GM12878 (cell line): ENCODE measurements around the gene ATP6V0D1. TPM values are rescaled to one million over a fixed set of nuclear protein-coding genes. Genes with fewer than 3 reads are reported as not detected.

Source experiments
- ATAC-seq: fragments of 200-7000 bp; cut with Tn5 transposase; 3 replicates; pipeline ENCODE4 v1.9.1; 2020; ENCODE audit warnings: mild to moderate bottlenecking, moderate library complexity
- BruUV-seq: library from RNA; stranded (reverse); fragments of 400-500 nt; replicated peaks from 2 replicates; lab custom pipeline; 2021; lab: Mats Ljungman, UMichigan
- CTCF ChIA-PET: fragments of 300-600 bp; sonication (Branson Sonifier 250); formaldehyde crosslinking; extraction: SDS; loops from one replicate; lab custom pipeline; 2021; ENCODE audit warnings: inconsistent platforms; lab: Yijun Ruan, JAX
- POLR2A ChIA-PET: fragments of 350-600 bp; formaldehyde crosslinking; extraction: SDS; loops from one replicate; lab custom pipeline; 2021; ENCODE audit warnings: inconsistent platforms; lab: Charles Lee
- RAD21 ChIA-PET: fragments of 300-600 bp; sonication (Branson Sonifier 250); formaldehyde crosslinking; loops from one replicate; lab custom pipeline; 2023; ENCODE audit warnings: antibody characterized with exemption; ENCODE audit not compliant: unreplicated experiment; lab: Charles Lee
- SMC1A ChIA-PET: fragments of 300-600 bp; sonication (Branson Sonifier 250); formaldehyde crosslinking; loops from one replicate; lab custom pipeline; 2023; ENCODE audit not compliant: unreplicated experiment, uncharacterized antibody; lab: Charles Lee
- DNase-seq: peaks from one replicate; pipeline ENCODE4 v3.0.0-alpha.2; 2011; ENCODE audit warnings: low read depth, low spot score
- FAIRE-seq: peaks from 3 replicates; lab custom pipeline; 2011; peaks lifted over from hg19 to GRCh38; lab: Jason Lieb, UNC
- H2AFZ ChIP-seq: 2 replicates; pipeline ENCODE4 v1.6.0; 2011; ENCODE audit warnings: low read depth, low read length, control low read depth; ENCODE audit not compliant: control insufficient read depth
- H3K27ac ChIP-seq: 2 replicates; pipeline ENCODE4 v1.5.1; 2011; ENCODE audit warnings: control low read depth; ENCODE audit not compliant: control insufficient read depth, insufficient read depth
- H3K27me3 ChIP-seq, 2 experiments: replicated peaks in 1 of 2; 2 replicates each; pipeline versions ENCODE4 v1.6.0 to v1.6.1; 2011; ENCODE audit warnings: low read length in 1 of 2; ENCODE audit not compliant: control insufficient read depth in 2 of 2, insufficient read depth in 2 of 2
- H3K36me3 ChIP-seq, 2 experiments: 2 replicates each; pipeline ENCODE4 v1.5.1; 2011; ENCODE audit warnings: low read length in 1 of 2; ENCODE audit not compliant: control insufficient read depth in 2 of 2, insufficient read depth in 2 of 2
- H3K4me1 ChIP-seq: 2 replicates; pipeline ENCODE4 v1.6.1; 2011; ENCODE audit warnings: mild to moderate bottlenecking, low read length, moderate library complexity, mixed read lengths; ENCODE audit not compliant: control insufficient read depth, insufficient read depth
- H3K4me2 ChIP-seq: 2 replicates; pipeline ENCODE4 v1.6.0; 2011; ENCODE audit warnings: control low read depth; ENCODE audit not compliant: control insufficient read depth, insufficient read depth
- H3K4me3 ChIP-seq: fragments of 200-600 bp; sonication (generic); 2 replicates; pipeline ENCODE4 v1.5.1; 2016
- H3K79me2 ChIP-seq: 2 replicates; pipeline ENCODE4 v1.6.0; 2011; ENCODE audit warnings: low read length; ENCODE audit not compliant: control insufficient read depth, insufficient read depth
- H3K9ac ChIP-seq: 2 replicates; pipeline ENCODE4 v1.8.0; 2011; ENCODE audit warnings: low read length, control low read depth, mixed read lengths; ENCODE audit not compliant: control insufficient read depth, insufficient read depth
- H3K9me3 ChIP-seq: replicated peaks from 3 replicates; pipeline ENCODE4 v1.5.1; 2011; ENCODE audit warnings: mild to moderate bottlenecking, low read length; ENCODE audit not compliant: control insufficient read depth, insufficient read depth
- H4K20me1 ChIP-seq: 2 replicates; pipeline ENCODE4 v1.6.0; 2011; ENCODE audit not compliant: control insufficient read depth, insufficient read depth
- CHD4 ChIP-seq: fragments of 200-600 bp; sonication (generic); IDR thresholded peaks from 2 replicates; pipeline ENCODE4 v1.6.1; 2016; ENCODE audit warnings: mild to moderate bottlenecking
- ELK1 ChIP-seq: IDR thresholded peaks from 2 replicates; pipeline ENCODE4 v1.6.1; 2012; ENCODE audit warnings: low read depth, low read length, improper control_type of control experiment
- FOS ChIP-seq: IDR thresholded peaks from 3 replicates; pipeline ENCODE4 v1.6.1; 2011; ENCODE audit warnings: borderline replicate concordance; ENCODE audit not compliant: insufficient read length; ENCODE audit errors: extremely low read depth
- IRF5 ChIP-seq: fragments of 450-650 bp; IDR thresholded peaks from 2 replicates; pipeline ENCODE4 v1.6.1; 2017; ENCODE audit warnings: borderline replicate concordance
- POLR2AphosphoS5 ChIP-seq: IDR thresholded peaks from 2 replicates; pipeline ENCODE4 v1.6.1; 2011; ENCODE audit warnings: mild to moderate bottlenecking, low read length, inconsistent platforms
- POU2F2 ChIP-seq: IDR thresholded peaks from 3 replicates; pipeline ENCODE4 v1.6.1; 2011; ENCODE audit warnings: low read depth, mild to moderate bottlenecking, low read length, borderline replicate concordance
- TCF12 ChIP-seq: IDR thresholded peaks from 2 replicates; pipeline ENCODE4 v1.6.1; 2011; ENCODE audit warnings: low read depth, mild to moderate bottlenecking, low read length
- WGBS: methylation state at CpG from one replicate; pipeline ENCODE4 v1.1.6; 2016; ENCODE audit warnings: low lambda C conversion rate; ENCODE audit not compliant: insufficient replicate concordance, insufficient coverage; ENCODE audit errors: missing lambda C conversion rate; 5-methylcytosine and 5-hydroxymethylcytosine counted together
- in situ Hi-C: fragments of 300-500 bp; cut with MboI; formaldehyde crosslinking; loops from 9 replicates; pipeline ENCODE4 v1.14.3; 2018; ENCODE audit warnings: mixed read lengths
- intact Hi-C: fragments of 100-400 bp; cut with micrococcal nuclease; formaldehyde crosslinking; loops from one replicate; pipeline ENCODE4 v1.14.2; 2022; ENCODE audit not compliant: unreplicated experiment
- polyA plus RNA-seq, 11 experiments: library from polyadenylated mRNA; depleted of rRNA in 4 of 11; unstranded in 6 of 11; stranded (reverse) in 5 of 11; fragments of >200 nt; fragmentation: Nextera tagmentation in 4 of 11; fragmentation: Illumina TruSeq in 1 of 11; extraction: Ambion mirVana in 4 of 11; extraction: Trizol in 1 of 11; gene quantifications; 1 replicate in 1 of 11; 2 replicates in 10 of 11; pipeline versions ENCODE4 v1.2.1 to v1.2.3, GENCODE V29; 2011 to 2016; ENCODE audit warnings: inconsistent platforms in 2 of 11, missing spikeins in 2 of 11, low read depth in 1 of 11
- total RNA-seq, 4 experiments: library from RNA; depleted of rRNA in 3 of 4; stranded (reverse); fragments of >200 nt in 3 of 4; fragmentation: Illumina TruSeq in 1 of 4; extraction: Trizol in 1 of 4; gene quantifications; 2 replicates each; pipeline versions ENCODE4 v1.2.1 to v1.2.3, GENCODE V29; 2013 to 2021

Gene ATP6V0D1
- total and polyA plus RNA-seq, 10 of the 15 experiments (the other 5 are each of a cell fraction or from before 2014, with no cell fraction given): 28.1 to 141 (median 70.3) TPM

GRCh38 chr16:67403976-67404555, 76.9 kb downstream of the ATP6V0D1 start:
- Histone ChIP-seq H3K9ac (no peak overlapping the region), H3K27ac (no peak overlapping the region), H3K9me3 (no peaks in the 10 kb centered on the region), H3K4me1 (no peaks in the 10 kb centered on the region), H3K27me3 (no peaks in the 10 kb centered on the region; a peak in 1 of 4 replicates), H3K79me2 (no peaks in the 10 kb centered on the region), H3K4me2 (no peak overlapping the region), H4K20me1 (no peaks in the 10 kb centered on the region), H2AFZ (no peak overlapping the region), H3K36me3 (no peaks in the 10 kb centered on the region), H3K4me3 (no peak overlapping the region)
- ChIA-PET CTCF (no interaction called here), RAD21 (no interaction called here), SMC1A (no interaction called here), POLR2A (no interaction called here)
- FAIRE-seq (no peak), ATAC-seq (no peak), DNase-seq (no peak)
- intact Hi-C loops: no loop called here
- TF ChIP-seq FOS (no peak), POU2F2 (no peak), ELK1 (no peak), IRF5 (no peak), TCF12 (no peak), CHD4 (no peak), POLR2AphosphoS5 (no peak)
- no TSS peak for BruUV-seq
- WGBS: 45% methylated on average over 11 of the region's 12 CpGs
- in situ Hi-C loops: loop anchor here (25.0 kb wide), 1 partner anchor 417 kb away; the partner anchor contains the start of gene CES4A
